ENCODE results near the gene POLR1A. TPM values are rescaled to one million over a fixed set of nuclear protein-coding genes. Genes with fewer than 3 reads are reported as not detected.

The POLR1A gene
- total and polyA plus RNA-seq, 2 of the 13 experiments (the other 11 are each of a cell fraction or from before 2014, with no cell fraction given) = 7.2 to 39.9 TPM

DNA sequence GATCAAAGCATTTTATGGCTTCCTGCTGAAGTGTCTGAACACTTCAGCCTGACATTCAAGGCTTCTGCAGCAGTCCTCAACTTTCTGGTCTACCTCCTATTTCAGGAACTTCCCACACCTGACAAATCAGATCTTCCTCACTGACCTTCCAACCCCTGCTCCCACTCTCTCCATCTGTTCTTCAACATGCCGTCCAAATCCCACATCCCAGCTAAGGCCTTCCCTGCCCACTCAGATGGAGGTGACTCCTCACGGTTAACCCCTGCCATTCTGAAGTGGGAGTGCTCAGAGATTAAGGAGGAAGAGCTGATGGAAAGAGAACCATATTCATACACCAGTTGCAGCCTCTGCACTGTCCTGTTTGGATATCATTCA, 104.8 kb downstream of the POLR1A start:
- FAIRE-seq = no peak
- H3K9me3 ChIP-seq (ENCODE audit: low read length) = peaks cover 13% of the 10 kb centered on the region
- CTCF ChIA-PET (ENCODE audit: low intra/inter-chr PET ratio, low total read pairs) = no interaction called here
- H3K4me3 ChIP-seq (replicated peaks in 1 of 3; ENCODE audit: insufficient read depth in 1 of 3, low read depth in 2 of 3, low read length in 3 of 3) = no peak overlapping the region
- no peak for DNase-seq (ENCODE audit: low spot score)
- no peak overlapping the region for H2AFZ ChIP-seq (ENCODE audit: low read length)
- no peak overlapping the region for H3K9ac ChIP-seq (ENCODE audit: insufficient read depth, low read depth, low read length)
- H4K20me1 ChIP-seq (ENCODE audit: insufficient read depth, low read length) = no peaks in the 10 kb centered on the region
- BruUV-seq (replicated peaks) = no TSS peak
- no peak for TF ChIP-seq NFIB (CRISPR knock-in tag; IDR thresholded peaks at IDR 0.05; ENCODE audit: borderline replicate concordance)
- TF ChIP-seq ZNF570 (CRISPR knock-in tag; IDR thresholded peaks at IDR 0.05; ENCODE audit: borderline replicate concordance) = no peak
- no peak for TF ChIP-seq ZNF616 (CRISPR knock-in tag; IDR thresholded peaks at IDR 0.05; ENCODE audit: low read depth)
- TF ChIP-seq EHMT2 (IDR thresholded peaks at IDR 0.05; ENCODE audit: borderline replicate concordance, low read depth, low read length) = no peak
- TF ChIP-seq POLR2AphosphoS5 (IDR thresholded peaks at IDR 0.05; ENCODE audit: low read depth, low read length) = no peak
- no peak for TF ChIP-seq ZNF878 (CRISPR knock-in tag; IDR thresholded peaks at IDR 0.05)
- no peak for TF ChIP-seq THAP9 (CRISPR knock-in tag; IDR thresholded peaks at IDR 0.05; ENCODE audit: borderline replicate concordance)
- no peak for TF ChIP-seq ZNF501 (CRISPR knock-in tag; IDR thresholded peaks at IDR 0.05)
- no peak for TF ChIP-seq ZNF562 (CRISPR knock-in tag; IDR thresholded peaks at IDR 0.05; ENCODE audit: borderline replicate concordance)
- TF ChIP-seq, protein P1, sequence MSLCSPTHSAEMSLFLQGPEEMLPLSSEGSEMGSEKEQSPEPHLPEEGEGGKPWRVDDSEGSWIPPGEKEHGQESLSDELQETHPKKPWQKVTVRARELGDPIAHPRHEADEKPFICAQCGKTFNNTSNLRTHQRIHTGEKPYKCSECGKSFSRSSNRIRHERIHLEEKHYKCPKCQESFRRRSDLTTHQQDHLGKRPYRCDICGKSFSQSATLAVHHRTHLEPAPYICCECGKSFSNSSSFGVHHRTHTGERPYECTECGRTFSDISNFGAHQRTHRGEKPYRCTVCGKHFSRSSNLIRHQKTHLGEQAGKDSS (CRISPR knock-in tag; IDR thresholded peaks at IDR 0.05; ENCODE audit: borderline replicate concordance, low read depth) = no peak
- TF ChIP-seq FOXJ3 (CRISPR knock-in tag; IDR thresholded peaks at IDR 0.05; ENCODE audit: borderline replicate concordance) = no peak
- TF ChIP-seq ZNF446 (CRISPR knock-in tag; IDR thresholded peaks at IDR 0.05) = no peak
- 10% methylated on average over 2 of the region's 2 CpGs for WGBS (ENCODE audit: low lambda C conversion rate)
- in situ Hi-C loops (cut with HindIII; ENCODE audit: extremely low pct_ligation_motif_present, low pct_unique_long_range_greater_than_20kb) (no loop called here), intact Hi-C loops (cut with micrococcal nuclease; ENCODE audit: unreplicated experiment) (no loop called here)
- H3K27ac ChIP-seq (ENCODE audit: extremely low read length, insufficient read depth, low read length) = no peak overlapping the region
- H3K27me3 ChIP-seq (ENCODE audit: control insufficient read depth in 1 of 2, insufficient read depth in 2 of 2, low read length in 2 of 2) = peaks cover 0 to 15% of the 10 kb centered on the region in 2 experiments; a peak in 3 of 5 replicates
- H3K4me1 ChIP-seq (ENCODE audit: insufficient read depth, low read length) = no peaks in the 10 kb centered on the region
- ATAC-seq = no peak
- POLR2A ChIA-PET = no interaction called here
- no peaks in the 10 kb centered on the region for H3K36me3 ChIP-seq (replicated peaks in 1 of 2; ENCODE audit: control insufficient read depth in 1 of 2, insufficient read depth in 2 of 2, low read length in 2 of 2)
- H3K4me2 ChIP-seq (ENCODE audit: low read depth, low read length) = no peak overlapping the region
- no peaks in the 10 kb centered on the region for H3K79me2 ChIP-seq (ENCODE audit: insufficient read depth, low read length)
